Ureter (tissue), 1 donor: ENCODE results near the gene CDC20B. TPM values are rescaled to one million over a fixed set of nuclear protein-coding genes. Genes with fewer than 3 reads are reported as not detected.
"Not testable (repeated sequence)": the region's sequence is repeated elsewhere in the genome, so short reads cannot be mapped to it uniquely, and the experiment has no call there.

Source experiments
- DNase-seq: peaks from one replicate; pipeline ENCODE4 v3.0.0-alpha.2; 2020; ENCODE audit warnings: low spot score
- total RNA-seq: library from RNA; stranded (reverse); gene quantifications from one replicate; pipeline ENCODE4 v1.2.4, GENCODE V29; 2023
- donor health status: DM: yes; HTN: yes; CAD: no.

CDC20B gene
- total RNA-seq, 1 donor from 2014 or later, result not detected

DNA sequence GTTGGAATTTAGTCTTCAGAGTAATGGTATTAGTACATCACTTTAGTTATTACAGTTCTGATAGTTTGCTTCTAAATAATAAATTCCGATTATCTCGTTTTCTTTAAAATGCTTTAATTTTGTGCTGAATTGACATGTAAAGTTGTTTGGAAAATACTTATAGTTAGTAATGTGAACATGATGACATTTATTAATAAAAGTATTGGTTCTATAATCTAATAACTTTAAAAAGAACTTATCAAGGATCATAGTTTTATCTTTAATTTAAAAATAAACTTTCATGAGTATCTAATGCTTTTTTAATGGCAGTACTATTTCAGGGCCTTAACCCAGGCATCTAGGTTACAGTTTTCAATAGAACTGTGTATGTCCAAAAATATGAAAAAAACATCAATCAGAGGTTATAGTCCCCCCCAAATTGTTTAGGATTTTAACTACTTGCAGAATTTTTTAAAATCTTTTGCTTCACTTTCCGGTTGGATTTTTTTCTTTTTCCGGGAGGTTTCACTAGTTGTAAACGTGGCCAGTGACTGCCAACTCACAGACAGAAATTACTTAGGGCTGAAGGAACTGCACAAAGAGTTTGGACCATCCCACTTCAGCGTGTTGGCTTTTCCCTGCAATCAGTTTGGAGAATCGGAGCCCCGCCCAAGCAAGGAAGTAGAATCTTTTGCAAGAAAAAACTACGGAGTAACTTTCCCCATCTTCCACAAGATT, 12.3 kb downstream of the CDC20B start:
- DNase-seq, result peak; percentile 64

DNA sequence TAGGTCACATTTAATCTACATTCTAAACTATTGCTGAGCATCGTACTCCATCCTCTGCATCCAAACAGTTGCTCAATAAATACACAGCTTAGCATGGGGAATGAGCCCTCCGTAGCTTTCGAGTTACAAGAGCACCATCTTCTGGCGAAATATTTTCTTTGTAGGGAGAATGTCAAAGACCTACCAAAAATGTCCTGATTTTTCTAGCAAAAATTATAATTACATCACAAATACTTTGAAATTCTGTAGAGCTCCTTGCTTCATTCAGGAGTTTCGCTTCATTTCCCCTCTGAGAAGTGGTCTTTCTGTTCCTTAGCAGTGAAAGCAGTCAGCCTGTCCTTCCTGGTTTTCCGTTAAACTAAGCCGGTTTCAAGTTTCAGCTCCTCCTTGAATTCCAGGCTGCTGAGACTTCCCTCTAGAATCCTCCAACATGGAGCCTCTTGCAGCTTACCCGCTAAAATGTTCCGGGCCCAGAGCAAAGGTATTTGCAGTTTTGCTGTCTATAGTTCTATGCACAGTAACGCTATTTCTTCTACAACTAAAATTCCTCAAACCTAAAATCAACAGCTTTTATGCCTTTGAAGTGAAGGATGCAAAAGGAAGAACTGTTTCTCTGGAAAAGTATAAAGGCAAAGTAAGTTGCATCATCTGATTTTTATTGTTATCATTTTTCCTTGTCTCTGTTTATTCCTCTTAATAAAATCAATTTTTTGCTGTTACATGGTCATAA, 13.0 kb downstream of the CDC20B start, which contains the start of gene GPX8:
GPX8 (plus strand) TSS at position 409 of the 730 bp plus-strand sequence; CDS start at position 431, 22 bp downstream.
- DNase-seq, result no peak

DNA sequence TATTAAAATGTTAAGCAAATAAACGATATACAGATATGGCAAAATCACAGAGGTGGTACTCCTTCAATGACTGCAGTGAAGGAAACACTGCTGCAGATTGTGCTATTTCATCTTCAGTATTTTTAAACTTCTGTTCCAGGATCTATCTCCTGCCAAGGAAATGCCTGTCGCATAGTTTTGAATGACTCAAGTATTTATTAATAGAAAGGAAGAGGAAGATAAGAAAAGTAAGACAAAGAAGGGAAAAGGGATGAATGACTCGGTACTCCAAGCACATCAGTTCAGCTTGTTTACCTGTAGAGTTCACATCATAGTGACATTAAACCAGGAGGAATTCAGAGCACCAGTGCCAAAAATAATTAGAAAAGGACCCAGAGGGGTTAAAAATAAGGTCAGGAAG, 18.1 kb downstream of the CDC20B start:
- DNase-seq, result no peak

DNA sequence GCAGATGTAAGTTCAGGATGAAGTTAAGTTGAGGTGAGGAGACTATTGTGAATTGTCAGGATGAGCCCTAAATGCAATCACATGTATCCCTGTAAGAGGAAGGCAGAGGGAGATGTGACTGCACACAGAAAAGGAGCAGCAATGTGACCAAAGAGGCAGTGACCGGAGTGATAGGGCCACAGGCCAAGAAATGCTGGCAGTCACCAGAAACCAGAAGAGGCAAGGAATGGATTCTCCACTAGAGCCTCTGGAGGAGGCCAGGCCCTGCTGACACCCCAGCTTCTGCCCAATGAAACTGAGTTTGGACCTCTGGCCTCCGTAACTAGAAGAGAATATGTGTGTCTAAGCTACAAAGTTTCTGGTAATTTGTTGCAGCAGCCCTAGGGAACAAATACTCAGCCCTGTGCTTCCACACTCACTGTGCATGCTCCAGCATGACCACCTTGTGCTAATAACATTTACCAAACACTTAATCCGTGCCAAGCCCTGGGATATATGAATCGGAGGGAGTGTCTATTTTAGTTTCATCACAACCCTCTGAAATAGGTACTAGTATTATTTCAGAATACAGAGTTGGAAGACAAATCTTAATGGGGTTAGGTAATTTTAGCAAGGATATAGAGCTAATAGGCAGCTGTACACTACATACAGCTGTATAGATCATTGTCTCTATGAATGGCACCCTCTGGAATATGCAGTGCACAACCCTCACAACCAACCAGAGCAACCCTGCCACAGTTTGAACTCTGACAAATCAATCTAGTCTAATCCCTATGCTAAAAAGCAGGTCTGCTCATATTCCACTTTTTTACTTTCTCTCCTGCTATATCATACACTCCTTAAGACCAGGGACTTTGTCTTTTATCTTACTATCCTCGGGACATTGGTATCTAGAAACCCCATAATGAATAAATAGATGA, 20.8 kb downstream of the CDC20B start:
- no peak for DNase-seq

DNA sequence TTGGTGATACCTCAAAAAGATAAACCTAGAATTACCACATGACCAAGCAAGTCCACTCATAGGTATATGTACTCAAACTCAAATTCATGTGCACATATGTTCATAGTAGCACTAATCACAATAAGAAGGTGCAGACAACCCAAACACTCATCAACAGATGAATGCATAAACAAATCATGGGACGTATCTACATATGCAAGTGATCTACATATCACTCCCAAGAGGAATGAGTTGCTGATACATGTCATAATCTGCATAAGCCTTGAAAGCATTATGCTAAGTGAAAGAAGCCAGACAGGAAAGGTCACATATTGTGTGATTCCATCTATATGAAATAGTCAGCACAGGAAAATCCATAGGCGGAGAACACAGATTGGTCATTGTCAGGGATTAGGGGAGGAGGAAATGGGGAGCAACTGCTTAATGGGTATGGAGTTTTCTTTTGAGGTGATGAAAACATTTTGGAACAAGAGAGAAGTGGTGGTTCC, 23.6 kb downstream of the CDC20B start:
- DNase-seq, result no peak

DNA sequence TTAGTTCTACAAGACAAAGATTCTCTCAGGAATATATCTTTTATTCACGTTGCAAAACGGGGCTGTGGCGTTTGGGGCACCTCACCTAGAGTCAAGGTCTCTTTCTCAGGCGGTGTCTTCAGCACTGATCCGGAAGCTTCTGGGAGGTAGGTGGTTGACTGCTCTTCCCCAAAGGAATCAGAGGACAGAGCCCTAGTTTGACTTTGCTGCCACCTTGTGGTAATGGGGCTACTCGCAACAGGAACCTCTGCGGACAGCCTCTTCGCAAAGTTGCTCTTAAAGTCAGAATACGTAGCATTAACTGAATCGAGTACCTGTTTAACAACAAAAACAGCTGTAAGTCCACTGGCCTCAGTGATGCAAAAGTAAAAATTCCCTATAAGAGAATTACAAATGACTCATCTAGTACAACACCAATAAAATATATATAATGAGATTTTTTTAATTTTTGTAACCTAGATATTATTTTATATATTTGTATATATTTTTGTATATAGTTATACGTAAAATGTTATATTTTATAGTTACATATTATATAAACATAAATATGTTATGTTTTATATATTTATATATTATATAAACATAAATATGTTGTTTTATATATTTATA, 26.3 kb downstream of the CDC20B start:
- peak; percentile 83 for DNase-seq

DNA sequence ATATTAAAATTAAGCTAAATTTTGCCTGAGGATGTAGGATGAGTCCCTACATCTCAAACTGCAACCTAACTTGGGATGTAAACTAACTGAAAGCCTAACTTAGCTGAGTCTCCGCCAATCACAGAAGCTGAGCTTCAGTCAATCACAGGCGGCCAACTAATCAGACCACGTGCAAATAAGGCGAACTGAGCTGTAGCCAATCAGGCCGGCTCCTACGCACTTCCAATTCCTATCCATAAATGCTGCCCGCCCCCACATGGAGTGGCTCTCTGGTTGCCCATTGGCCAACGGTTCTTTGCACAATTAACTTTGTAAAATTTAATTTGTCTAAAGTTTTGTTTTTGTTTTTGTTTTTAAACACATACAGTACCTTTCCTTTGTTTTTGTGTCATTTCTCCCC, 26.9 kb downstream of the CDC20B start:
- DNase-seq, result no peak

DNA sequence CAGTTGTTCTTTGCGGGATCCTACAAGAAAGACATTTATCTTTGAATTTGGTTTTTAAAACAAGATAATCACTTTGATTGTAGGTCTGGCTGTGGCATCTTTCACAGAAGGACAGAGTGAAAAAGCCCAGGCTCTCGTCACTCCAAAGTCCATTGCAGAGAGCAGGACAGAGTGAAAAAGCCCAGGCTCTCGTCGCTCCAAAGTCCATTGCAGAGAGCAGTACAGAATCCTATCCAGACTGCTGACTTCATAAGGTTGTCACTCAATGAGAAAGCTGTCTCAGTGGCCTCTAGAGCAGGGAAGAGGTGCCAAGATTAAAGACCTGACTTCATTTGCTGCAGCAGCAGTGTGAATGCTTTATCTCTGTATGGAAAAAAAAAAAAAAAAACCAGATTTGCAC, 29.4 kb downstream of the CDC20B start:
- no peak for DNase-seq

DNA sequence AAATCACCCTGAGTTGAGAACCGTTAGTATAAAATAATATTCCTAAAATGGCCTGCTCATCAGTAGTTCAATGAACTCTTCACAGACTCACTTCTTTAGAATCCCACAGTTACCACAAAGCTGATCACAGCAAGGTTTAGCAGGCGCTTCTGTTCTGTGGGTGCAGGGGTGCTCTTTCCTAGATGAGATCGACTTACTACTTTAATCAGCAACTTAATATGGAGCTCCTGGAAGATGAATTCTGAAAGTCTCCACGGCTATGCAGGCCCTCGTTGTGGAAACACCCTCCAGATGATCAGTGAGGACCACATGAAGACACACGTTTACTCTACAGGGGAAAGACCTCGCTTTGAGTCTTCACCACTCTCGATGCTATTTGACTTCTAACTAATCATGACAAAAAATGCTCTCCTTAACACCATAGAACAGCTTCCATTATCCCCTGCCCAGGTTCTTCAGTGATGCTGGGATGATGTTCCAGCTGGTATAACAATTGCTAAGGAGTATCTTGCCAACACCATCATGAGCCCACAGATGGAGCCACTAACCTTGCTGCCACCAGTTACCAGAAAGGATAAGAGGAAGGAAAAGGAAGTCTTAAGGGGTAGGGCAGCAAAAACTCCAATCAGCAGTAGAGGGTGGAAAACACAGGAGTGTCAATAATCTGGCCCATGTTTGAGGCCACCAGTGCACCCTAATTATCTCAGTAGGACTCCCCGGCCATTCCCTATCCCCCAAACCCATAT, 30.9 kb downstream of the CDC20B start:
- no peak for DNase-seq

DNA sequence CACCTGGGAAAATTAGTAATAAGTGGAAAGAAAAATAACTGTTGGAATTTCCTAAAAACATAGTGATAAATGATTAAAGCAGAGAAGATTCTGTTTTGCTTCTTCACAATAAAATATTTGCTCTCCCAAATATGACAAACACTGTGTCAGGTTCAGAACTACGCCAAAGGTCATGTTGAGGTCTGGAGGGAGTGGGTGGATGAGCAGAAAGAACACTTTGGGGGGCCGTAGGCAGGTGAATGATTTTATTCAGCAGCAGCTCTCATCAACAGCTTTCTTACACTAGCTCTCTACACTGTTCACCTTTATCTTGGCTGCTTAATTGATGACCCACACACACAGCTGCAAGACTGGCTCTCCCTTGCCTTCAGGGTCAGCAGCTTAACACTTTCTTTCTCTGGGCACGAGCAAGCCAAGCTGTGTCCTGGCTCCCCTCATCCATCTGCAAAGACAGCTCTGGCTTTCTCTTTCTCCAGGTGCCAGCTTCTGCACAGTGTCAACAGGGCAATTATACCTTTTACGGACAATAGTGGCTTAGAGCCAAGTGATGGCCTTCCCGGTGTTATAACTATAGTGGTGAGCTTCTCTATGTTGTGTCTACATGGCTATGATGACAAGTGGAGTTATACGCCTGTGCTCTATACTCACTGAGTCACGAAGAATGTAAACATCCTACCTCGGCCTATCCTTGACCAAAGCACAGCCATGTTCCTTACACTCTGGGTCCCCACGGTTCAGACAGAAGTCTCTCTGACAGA, 31.9 kb downstream of the CDC20B start:
- no peak for DNase-seq

DNA sequence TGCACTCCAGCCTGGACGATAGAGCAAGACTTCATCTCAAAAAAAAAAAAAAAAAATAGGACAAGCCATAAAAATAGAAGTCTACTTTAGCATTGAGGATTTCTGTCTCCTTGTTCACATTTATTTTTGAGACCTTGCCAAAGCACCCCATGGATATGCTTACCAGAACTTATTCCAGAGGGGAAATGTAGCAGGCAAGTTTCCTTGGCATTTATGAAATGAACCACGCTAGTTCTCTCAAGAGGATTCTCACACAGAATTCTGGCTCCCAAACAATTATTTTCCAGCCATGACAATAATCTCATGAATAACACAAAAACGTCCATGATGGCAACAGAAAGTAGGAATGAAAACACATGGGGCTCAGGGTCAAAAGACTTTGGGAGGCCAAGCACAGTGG, 36.5 kb downstream of the CDC20B start:
- DNase-seq, result no peak

DNA sequence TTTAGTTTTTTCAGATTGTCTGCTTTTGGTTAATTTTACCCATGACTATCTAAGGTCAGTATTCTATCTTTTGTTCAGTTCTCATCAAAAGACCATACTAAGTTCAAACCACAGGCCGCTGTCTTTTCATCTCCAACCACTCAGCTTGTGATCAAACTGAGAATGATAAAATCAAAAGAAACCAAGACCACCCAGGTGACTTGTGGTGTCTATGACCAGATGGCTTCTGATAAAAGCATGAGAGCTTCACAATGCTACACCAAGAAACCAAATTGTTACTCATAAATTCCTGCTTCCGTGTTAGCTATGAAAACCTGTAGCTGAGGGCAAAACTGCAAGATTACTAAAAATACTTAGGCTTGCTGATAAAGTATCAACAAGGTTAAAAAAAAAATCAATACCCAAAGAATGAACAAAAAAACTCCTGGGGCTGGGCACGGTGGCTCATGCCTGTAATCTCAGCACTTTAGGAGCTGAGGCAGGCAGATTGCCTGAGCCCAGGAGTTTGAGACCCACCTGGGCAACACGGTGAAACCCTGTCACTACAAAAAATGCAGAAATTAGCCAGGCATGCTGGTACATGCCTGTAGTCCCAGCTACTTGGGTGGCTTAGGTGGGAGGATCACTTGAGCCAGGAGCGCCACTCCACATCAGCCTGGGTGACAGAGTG, 38.8 kb downstream of the CDC20B start:
- no peak for DNase-seq

DNA sequence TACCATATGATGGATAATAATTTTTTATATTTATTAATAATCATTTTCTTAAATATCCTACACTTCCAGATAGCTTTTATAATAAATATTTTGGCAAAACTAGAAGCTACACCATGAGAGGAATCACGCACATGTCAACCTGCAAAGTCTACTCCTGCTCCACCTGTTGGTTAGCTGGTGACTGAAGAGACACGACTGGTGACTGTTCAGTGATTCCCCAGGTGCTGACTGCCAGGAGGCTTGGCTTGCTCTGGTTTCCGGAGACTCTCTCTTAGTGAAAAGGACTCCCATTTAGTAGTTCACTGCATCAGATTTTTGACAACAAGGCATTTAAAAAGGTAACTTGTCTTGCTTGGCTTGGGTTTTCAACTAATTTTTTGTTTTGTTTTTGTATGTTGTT, 49.6 kb downstream of the CDC20B start:
- no peak for DNase-seq

DNA sequence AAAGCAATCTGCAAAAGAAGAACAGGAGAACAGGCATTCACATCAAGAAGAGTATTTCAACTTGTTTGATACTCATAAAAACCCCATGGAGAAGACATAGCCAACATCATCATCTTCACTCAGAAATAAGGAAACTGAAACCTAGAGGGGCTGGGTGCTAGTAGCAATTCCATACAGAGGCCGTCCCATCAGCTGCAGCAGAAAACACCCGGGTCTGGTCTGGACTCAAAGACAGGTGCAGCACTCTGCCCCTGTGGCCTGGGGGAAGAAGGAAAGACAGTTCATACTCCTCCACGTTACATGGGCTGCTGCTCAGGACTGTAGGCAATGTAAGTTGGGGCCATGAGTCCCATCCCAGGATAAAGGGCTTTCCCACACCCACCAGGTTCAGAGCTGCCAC, 58.9 kb downstream of the CDC20B start:
- no peak for DNase-seq

DNA sequence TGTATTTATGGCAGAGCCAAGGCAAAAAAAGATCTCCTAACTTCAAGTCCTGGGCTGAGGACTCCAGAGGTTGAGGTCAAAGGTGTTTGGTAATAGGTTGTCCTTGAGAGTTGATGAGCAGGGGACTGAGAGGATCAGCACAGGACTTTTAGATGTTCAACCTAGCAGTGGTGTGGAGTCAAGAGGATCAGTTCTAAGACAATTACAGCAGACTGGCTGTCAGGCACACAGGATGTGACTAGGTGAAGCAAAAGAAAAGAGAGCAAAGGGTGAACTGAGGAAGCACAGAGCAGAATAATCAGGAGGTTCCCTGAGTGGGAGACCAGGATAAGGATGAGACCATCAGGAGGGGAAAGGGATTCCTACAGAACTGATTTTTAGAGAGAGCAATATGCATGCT, 59.6 kb downstream of the CDC20B start:
- no peak for DNase-seq

DNA sequence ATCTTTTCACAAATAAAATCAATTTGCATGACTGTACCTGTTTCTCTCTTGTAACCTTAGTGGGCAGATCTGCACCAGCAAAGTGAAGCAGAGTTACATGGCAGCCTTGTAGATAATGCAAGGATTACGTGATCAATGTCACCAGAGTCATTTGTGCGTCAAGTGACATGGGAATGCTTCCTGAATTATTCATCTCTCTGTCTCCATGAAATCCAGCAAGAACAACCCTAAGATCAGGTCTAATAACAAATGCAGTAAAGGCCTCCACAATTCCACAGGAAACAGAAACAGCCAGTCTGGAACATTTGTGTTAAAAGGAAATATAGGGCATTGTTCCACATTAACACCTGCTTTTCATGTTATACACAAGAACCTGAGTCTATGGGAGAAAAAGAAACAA, 62.8 kb downstream of the CDC20B start:
- DNase-seq, result no peak

DNA sequence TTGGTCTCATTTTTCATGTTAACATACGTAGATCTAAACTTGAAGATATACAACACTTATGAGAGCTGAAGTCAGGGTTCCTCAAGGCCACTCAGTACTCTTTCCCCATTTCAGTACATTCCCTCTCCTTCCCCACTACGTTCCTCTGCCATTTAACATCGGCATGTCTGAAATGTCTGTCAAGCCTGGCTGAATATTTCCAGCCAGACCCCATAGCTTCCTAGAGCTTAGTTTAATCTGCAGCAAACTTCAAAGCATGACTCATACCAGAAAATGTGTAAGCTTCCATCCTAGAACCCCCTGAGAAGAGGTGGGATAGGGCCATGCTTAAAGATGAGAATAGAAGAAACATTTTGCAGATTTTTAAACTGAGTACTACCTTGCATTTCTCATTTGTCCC, 64.3 kb downstream of the CDC20B start:
- no peak for DNase-seq

DNA sequence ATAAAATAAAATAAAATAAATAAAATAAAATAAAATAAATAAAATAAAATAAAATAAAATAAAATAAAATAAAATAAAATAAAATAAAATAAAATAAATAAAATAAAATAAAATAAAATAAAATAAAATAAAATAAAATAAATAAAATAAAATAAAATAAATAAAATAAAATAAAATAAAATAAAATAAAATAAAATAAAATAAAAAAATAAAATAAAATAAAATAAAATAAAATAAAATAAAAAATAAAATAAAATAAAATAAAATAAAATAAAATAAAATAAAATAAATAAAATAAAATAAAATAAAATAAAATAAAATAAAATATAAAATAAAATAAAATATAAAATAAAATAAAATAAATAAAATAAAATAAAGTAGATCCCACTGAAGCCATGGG, 67.0 kb downstream of the CDC20B start:
- DNase-seq, result not testable (repeated sequence)

DNA sequence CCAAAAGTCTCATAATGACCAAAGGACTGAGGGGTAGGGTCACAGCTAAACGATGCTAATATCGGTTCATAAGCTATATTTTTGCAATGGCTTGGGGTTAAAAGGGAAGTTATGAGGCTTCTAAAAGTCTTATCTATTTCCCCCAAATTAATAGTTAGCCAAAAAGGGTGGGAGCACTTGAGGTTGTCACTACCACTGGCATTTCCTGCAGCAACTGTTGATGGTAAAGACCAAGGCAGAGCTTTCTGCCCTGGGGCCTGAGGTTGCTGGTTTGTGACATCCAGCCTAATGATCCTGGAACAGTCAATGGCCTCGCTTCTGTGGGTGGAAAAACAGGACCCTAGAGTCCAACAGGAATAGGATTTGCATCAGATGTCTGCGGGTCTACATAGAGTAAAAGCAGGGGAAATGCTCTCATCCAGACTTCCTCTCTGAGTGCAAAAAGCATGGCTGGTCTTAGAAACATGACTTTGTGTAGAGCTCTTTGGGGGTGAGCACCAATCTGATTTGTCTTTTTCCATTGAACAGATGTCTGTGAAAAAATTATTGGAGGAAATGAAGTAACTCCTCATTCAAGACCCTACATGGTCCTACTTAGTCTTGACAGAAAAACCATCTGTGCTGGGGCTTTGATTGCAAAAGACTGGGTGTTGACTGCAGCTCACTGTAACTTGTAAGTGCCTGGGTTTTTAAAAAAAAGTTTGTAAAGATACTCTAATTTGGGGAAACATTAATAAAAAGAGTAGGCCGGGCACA, 67.9 kb downstream of the CDC20B start:
- DNase-seq, result no peak
